GM18909 (cell line): Measurements from ENCODE around the gene RGCC.
"Not testable (repeated sequence)": the region's sequence is repeated elsewhere in the genome, so short reads cannot be mapped to it uniquely, and the experiment has no call there.

ENCODE experiments used
- ATAC-seq: cut with Tn5 transposase; IDR thresholded peaks from one replicate; pipeline ENCODE4 v1.9.1; 2021; ENCODE audit warnings: mild to moderate bottlenecking; ENCODE audit not compliant: unreplicated experiment, poor library complexity

Gene RGCC

GRCh38 chr13:41487222-41487621 lies 29.9 kb downstream of the RGCC start:
- no peak for ATAC-seq

- ATAC-seq, result peak; percentile 50
Measured at GRCh38 chr13:41488124-41488523, 30.8 kb downstream of the RGCC start.

- ATAC-seq, result no peak
Measured at GRCh38 chr13:41490371-41491015, 33.1 kb downstream of the RGCC start.

GRCh38 chr13:41491436-41491835 lies 34.1 kb downstream of the RGCC start:
- no peak for ATAC-seq

GRCh38 chr13:41492432-41493260 lies 35.3 kb downstream of the RGCC start:
- peak; percentile 58 for ATAC-seq

DNA sequence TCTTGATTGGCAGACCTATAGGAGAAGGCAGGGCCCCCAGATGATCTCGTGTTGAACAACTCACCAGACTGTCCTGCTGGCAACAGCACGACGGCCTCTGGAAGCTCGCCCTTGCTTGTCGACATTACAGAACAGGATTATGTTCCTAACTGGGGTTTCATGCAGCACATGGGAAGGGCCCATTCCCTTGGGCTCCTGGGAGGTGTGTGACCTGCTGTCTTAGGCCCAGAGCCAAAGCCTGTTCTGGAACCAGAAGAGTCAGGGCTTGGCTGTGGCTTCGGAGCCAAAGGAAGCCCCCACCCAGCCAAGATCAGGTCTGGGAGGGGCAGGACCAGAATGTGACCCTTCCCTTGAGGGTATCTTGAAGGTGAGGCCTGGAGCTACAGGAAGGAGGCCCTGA lies 36.9 kb downstream of the RGCC start:
- ATAC-seq, result no peak

DNA sequence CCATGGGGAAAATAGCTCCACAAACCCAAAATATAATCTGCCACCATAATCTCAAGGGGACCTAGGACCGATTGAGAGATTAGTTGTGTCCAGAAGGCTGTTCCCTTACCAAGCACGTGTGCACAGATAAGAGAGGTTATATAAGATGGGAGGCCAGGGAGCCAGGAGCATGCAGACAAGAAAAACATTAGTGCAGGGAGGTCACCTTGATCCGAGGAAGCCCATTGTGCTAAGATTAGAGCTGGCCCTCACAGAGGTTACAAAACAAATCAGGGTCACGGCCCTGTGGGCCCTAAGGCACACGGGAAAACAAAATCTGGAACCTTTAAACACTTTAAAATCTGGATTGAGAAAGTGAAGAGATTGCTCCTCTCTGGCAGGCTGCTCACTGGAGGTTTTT lies 37.7 kb downstream of the RGCC start:
- no peak for ATAC-seq

DNA sequence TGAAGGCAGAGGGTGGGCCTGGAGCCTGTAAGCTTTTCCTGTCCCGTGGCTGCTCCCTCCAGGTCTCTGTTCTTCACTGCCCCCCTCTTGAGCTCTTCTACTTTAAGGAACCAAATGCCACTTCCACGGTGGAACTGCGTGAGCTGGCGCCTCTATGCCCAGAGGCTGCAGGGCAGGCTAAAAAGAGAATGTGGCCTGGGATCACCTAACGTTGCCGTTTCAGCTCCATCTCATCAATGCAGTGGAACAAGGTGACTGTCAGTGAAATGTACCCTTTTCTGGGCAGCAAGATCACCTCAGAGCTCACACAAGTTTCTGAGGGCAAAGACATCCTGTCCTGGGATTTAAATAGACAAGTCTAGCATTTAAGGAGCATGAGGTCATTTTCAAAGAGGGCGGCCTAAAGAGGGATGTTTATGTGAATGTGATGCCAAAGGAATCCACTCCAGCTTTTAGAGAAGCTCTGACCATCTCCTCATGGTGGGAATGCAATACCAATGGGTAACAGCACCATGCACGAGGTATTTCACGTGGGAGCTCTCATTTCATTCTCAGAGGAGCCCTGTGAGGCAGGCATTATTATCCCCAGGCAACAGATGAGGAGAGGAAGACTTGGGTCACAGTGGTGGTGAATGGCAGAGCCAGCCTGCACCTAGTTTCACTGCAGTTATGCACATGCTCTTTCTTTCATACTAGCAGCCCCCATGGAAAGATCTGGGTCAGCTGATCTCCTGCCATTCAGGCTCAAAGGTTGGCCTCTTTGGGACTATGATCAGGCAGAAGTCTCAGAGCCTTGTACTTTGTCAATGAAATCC lies 39.3 kb downstream of the RGCC start:
- ATAC-seq, result no peak

DNA sequence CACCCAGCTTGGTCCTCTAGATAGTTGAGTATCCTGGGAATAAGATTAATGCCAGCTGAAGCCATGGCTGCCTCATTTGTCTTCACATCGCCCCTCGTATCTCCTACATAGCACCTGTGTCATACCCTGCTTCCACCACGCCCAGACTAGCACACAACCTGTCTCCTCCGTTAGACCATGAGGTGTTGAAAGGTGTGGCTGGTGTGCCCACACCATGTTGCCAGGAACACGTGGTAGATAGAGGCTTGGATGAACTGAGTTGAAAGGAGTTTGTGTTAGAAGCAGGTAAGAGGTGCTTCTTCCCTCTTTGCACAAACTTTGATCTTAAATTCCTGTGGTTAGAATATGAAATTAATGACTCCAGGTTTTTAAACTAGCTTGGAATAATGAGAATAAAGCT lies 40.1 kb downstream of the RGCC start:
- ATAC-seq, result no peak

GRCh38 chr13:41499452-41499851 lies 42.1 kb downstream of the RGCC start:
- no peak for ATAC-seq

GRCh38 chr13:41500511-41500910 lies 43.2 kb downstream of the RGCC start:
- ATAC-seq, result peak; percentile 42

DNA sequence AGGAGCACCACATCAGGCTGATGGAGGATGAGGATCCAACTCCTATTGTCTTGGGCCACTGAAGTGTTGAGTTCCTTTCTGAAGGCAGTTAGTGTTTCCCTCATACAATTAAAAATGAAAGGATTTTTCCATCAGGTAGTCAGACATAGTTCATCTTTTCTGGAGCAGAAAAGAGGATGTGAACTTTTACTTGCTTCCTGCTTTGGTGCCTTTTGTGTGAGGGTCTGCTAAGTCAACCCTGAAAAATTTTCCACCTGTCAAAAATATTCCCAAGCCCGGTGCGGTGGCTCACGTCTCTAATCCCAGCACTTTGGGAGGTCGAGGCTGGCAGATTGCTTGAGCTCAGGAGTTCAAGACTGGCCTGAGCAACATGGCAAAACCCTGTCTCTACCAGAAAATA lies 43.9 kb downstream of the RGCC start:
- no peak for ATAC-seq

- ATAC-seq, result no peak
Measured at GRCh38 chr13:41502031-41502430, 44.7 kb downstream of the RGCC start.

DNA sequence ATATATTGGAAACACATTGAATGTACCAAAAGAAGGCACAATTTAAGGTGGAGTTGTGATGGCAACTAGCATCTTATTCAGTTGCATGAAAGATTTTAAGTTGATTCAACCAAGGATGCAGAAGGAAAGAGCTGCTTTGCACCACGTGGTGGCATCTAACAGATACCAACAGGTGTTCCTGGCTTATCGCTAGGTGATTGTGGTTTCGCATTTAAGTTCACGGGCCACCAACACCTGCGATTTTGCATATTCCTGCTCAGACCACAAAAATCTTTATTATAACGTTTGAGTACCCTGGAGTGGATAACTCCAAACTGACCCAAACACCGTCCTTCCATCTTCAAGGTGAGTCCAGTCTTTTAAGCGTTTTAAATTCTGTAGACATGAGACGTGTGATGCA lies 45.3 kb downstream of the RGCC start:
- ATAC-seq, result peak; percentile 75

- ATAC-seq, result no peak
Measured at GRCh38 chr13:41503356-41503755, 46.0 kb downstream of the RGCC start.

- ATAC-seq, result not testable (repeated sequence)
Measured at GRCh38 chr13:41504657-41505056, 47.3 kb downstream of the RGCC start.

GRCh38 chr13:41505209-41505835 lies 48.0 kb downstream of the RGCC start:
- ATAC-seq, result no peak

DNA sequence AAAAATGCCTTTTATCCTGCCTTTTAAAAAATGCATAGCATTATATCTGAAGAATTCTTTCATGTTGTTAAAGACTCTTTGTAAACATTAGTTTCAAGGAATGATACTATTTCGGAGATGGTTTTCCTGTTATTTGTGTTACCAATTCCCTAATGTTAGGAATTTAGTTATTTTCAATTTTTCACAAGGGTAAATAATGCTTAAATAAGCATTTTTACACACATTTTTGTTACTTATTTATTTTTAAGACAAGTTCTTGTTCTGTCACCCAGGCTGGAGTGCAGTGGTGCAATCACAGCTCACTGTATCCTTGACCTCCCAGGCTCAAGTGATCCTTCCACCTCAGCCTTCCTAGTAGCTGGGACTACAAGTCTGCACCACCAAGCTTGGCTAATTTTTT lies 49.0 kb downstream of the RGCC start:
- ATAC-seq, result no peak

GRCh38 chr13:41509971-41510370 lies 52.6 kb downstream of the RGCC start:
- ATAC-seq, result no peak

- no peak for ATAC-seq
Measured at GRCh38 chr13:41511827-41512226, 54.5 kb downstream of the RGCC start.

DNA sequence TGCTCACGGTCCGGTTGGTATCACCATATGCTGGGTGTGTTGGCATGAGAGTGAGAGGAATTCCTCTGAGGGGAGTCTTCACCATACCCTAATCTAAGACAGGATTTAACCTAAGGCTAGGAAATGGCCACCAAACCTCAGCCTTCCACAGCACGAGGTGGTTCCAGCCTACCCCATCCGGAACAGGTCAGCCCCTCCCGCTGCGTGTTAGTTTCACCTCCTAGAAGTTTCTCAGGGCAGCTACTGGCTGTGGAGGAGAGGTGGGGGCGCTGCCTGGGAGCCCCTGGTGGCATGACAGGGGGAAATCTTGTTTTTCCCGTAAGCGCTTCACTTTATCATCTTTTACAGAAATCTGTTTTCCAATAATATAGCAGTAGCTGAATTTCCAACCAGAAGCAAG lies 55.1 kb downstream of the RGCC start:
- no peak for ATAC-seq
